Mesenteric fat pad (tissue), 1 donor: Measurements from ENCODE around the gene ANKRD39. TPM values are rescaled to one million over a fixed set of nuclear protein-coding genes. Genes with fewer than 3 reads are reported as not detected.

Source experiments
- DNase-seq: peaks from one replicate; pipeline ENCODE4 v3.0.0-alpha.2; 2020; ENCODE audit warnings: low spot score
- total RNA-seq: library from RNA; stranded (reverse); fragmentation: NEBNext Ultra II Directional; extraction: Animal tissue kit (Norgen Biotek cat#: 25700); gene quantifications from one replicate; pipeline ENCODE4 v1.2.1, GENCODE V29; 2021
- donor health status: DM: yes; HTN: yes; CAD: no.

The ANKRD39 gene
- total RNA-seq, 1 donor from 2014 or later = 10.4 TPM

DNA sequence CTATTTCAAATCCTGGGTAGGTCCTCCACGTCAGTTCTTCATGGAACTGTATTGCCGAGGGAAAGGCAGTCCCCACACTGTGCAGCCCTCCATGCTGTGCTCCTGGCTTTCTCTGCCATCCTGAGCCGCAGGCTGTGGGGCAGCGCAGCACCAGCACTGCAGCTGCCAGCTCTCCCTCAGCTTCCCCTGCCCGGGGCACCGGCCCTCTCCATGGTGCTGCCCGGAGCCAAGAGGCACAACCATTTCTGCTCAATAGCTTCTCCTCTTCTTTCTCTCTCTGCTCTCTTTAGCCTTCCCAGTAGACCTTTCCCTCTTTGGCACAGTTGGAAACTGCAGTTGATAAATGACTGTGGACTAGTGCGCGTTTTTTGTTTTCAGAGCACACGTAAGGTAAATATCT is 26.1 kb downstream of the ANKRD39 start:
- DNase-seq = no peak

GRCh38 chr2:96830044-96830562 is 27.7 kb downstream of the ANKRD39 start:
- DNase-seq = no peak

DNA sequence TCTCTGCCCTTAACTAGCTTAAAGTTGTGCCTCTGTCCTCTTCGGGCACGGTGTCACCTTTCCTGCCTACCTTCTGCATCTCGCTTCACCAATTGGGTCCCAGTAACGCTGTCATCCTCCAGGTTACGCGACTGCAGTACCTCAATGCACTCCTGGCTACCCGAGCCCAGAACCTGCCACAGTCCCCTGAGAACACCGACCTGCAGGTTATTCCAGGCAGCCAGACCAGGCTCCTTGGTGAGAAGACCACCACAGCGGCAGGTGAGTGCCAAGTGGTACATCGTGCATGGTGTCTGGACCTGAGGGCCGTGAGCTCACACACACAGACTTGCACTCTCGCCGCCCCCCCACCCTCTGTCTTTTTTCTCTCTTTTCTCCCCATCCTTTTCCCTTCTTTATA is 28.9 kb downstream of the ANKRD39 start:
- DNase-seq = no peak

- no peak for DNase-seq
These were observed 29.4 kb downstream of the ANKRD39 start for GRCh38 chr2:96828436-96828835.

DNA sequence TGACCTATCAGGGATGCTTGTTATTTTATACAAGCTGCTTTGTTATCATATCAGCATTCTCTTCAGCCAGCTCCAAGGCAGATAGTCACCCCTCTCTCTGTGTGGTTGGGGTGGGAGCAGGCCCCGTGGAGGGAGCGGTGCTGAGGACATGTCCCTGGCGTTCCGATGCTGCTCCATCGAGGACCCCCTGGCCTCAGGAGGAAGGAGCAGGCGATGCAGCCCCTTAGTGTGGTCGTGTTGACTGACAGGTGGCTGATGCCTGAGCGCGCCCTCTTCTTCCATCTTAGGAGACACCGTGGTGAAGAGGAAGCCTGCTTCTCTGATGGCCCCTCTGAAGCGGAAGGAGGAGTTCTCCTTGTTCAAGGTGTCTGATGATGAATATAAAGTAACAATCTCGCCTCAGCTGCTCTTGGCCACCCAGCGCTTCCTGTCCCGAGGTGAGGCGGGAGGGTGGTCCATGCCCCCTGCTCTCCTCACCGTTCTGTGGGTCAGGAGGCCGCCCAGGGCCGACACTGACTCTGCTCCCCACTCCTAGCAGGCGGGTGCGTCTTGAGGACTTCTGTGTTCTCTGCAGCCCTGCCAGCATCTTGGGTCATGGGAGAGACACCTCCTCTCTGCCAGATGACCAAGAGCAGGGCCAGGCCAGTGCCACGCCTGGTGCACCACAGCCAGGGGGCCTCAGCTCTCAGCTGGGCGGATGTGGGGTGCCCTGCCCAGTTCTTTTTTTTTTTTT is 31.1 kb downstream of the ANKRD39 start:
- no peak for DNase-seq

DNA sequence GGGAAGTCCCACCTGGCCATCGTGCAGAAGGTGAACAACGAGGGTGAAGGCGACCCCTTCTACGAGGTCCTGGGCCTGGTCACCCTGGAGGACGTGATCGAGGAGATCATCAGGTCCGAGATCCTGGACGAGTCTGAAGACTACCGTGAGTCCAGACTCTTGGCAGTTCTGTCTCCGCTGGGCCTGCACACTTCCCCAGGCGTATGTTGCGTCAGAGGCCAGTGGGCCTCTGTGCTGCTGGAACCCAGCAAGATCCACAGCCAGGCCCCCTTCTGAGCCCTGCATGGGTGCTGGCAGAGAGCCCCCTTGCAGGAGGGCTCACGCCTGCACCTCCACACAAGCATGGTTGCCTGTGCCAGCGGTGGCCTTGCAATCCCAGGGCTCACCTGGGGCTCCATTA is 32.8 kb downstream of the ANKRD39 start:
- no peak for DNase-seq

- no peak for DNase-seq
These were observed 33.5 kb downstream of the ANKRD39 start for GRCh38 chr2:96824079-96824870.

DNA sequence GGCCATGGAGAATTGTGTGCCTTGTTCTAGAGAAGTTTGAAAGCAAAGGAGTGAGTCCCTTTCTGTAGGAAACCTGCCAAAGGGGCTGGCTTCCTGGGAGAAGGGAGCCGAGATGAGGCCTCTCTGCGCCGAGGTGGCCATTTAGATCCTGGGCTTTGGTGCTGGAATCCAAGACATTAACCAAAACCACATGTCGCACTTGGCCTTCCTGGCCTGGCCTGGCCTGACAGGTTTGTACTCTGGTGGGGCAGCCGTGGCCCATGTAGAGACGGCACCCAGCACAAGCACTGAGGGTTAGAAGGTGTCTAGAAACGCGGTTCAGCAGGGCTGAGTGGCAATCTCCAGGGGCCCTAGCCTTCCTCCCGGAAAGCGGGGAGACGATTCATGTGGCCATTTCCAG is 34.6 kb downstream of the ANKRD39 start:
- no peak for DNase-seq

- DNase-seq = no peak
These were observed 35.0 kb downstream of the ANKRD39 start for GRCh38 chr2:96822786-96823185.

DNA sequence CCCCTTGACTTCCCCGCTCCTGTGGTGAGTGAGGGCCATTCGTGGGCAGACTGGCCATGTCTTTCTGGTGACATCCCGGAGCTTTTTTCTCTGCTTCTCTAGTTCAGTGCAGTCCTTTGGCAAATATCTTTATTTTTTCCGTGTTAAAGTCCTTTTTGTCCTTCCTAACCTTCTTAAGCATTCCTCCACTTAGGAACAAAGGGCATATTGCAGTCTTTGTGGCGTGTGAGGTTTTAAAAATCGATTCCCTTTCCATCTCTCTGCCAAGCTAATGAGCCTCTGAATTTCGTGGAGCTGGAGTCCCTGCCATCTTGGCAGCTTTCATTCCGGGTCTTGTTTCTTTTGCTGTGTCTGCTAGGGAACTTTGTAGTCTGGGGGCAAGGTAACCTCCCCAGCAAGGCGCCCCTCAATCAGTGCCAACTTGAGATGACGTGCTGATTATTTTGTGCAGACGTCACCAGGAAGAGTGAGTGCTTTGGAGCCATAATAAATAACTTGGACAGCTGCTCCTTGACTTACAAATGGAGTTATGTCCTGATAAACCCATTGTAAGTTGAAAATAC is 36.6 kb downstream of the ANKRD39 start:
- DNase-seq = no peak

GRCh38 chr2:96819876-96820511 is 37.8 kb downstream of the ANKRD39 start:
- DNase-seq = no peak

DNA sequence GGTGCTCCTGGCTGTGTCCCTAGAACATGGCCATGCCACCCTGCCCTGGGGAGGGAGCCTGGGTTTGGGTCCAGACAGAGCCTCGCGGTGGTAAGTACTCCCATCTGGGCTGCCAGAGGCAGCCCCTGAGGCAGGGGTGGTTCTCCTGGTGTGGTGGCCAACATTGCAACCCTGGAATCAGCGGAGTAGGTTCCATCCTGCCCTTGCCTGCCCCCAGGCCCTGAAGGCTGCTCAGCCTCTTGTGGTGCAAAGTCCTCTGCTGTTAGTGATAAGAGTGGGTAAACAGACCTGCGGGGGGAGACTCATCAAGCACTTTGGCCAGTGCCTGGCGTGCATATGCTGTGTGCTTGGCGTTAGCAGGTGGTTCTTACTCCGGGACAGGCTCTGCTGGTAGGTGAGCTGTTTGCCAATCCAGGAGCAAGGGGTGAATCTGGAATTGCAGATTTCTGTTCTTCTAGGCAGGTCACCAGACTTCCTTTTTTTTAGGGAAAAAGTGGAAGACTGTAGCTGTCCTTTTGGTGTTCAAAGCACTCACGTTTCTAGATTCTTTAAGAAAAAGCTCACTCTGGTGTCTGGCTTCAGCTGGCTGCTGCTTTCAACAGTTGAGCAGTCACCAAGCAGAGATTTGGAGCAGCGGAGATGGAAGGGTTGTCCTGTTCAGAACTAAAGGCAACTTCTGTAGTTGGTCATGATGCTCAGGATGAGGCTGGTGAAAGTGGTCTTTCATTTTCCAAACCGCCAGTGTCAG is 38.5 kb downstream of the ANKRD39 start:
- no peak for DNase-seq

GRCh38 chr2:96817882-96818281 is 39.9 kb downstream of the ANKRD39 start:
- DNase-seq = no peak

DNA sequence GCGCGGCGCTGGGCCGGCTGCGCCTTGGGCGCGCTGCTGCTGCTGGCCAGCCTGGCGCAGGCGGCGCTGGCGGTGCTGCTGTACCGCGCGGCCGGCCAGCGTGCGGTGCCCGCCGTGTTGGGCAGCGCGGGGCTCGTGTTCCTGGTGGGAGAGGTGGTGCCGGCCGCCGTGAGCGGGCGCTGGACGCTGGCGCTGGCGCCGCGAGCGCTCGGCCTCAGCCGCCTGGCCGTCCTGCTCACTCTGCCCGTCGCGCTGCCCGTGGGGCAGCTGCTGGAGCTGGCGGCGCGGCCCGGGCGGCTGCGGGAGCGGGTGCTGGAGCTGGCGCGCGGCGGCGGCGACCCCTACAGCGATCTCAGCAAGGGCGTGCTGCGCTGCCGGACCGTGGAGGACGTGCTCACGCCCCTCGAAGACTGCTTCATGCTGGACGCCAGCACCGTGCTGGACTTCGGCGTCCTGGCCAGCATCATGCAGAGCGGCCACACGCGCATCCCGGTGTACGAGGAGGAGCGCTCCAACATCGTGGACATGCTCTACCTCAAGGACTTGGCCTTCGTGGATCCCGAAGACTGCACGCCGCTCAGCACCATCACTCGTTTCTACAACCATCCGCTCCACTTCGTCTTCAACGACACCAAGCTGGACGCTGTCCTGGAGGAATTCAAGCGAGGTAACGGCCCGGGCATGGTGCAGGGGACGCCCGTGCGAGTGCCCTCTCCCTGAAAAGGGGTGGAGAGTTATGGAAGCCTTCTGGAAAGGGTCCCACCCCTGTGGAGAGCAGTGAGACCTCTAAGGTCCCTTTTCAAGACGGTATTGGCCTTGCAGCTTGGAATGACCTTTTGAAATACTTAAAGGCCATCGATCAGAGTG is 40.7 kb downstream of the ANKRD39 start:
- no peak for DNase-seq

DNA sequence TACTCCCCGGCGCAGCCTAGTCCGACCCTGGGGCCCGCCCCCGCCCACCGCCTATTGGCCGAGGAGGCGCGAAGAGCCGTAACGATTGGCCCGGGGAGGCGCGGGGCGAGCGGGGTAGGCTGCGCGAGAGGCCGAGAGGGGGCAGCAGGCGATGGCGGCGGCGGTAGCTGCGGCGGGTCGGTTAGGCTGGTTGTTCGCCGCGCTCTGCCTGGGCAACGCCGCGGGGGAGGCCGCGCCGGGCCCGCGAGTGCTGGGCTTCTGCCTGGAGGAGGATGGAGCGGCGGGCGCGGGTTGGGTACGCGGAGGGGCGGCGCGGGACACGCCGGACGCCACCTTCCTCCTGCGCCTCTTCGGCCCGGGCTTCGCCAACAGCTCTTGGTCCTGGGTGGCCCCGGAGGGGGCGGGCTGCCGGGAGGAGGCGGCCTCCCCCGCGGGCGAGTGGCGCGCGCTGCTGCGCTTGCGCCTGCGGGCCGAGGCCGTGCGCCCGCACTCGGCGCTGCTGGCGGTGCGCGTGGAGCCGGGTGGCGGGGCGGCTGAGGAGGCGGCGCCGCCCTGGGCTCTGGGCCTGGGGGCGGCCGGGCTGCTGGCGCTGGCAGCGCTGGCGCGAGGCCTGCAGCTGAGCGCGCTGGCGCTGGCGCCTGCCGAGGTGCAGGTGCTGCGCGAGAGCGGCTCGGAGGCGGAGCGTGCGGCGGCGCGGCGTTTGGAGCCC is 41.5 kb downstream of the ANKRD39 start, which contains the start of gene CNNM3:
Gene CNNM3, plus strand, starts transcription at position 142 of the 709 bp plus-strand sequence. Its CDS starts 10 bp downstream, at position 152.
- DNase-seq = peak; percentile 99

DNA sequence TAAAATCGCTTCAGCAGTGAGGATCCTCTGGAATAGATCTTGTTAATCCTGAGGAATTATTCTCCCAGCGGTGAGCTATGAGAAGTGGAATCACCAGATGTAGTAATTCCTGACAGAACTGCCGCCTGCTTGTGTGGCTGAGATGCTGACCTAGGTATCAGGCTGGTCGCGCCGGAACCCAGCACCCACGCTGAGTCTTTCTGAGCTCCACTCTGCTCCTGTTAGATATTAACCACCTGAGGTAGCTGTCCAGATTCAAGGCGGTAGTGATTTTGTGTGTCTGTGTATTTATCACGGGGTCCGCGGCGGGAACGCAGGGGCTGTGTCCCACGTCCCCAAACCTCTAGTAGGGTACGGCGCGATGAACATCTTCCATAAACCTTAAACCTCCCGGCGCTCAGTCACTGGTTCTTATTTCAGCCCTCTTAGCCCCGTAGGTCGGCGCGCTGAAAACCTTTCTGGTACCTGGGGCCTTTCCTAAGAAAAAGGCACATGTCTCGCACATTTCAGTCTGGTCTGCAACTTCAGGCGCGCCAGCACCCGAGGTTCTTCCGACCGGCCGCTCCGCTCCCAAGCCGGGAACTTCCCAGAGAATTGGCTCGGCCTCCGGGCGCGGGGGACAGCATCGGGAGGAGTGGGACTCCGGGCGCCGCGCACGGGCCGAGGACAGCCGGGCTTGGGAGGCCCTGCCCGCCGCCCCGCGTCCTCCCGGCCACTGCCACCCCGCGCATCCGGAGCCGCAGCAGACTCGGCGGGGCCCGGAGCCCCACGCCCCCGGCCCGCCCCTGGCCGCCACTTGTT is 42.3 kb downstream of the ANKRD39 start:
- no peak for DNase-seq

GRCh38 chr2:96813656-96814055 is 44.2 kb downstream of the ANKRD39 start:
- no peak for DNase-seq

DNA sequence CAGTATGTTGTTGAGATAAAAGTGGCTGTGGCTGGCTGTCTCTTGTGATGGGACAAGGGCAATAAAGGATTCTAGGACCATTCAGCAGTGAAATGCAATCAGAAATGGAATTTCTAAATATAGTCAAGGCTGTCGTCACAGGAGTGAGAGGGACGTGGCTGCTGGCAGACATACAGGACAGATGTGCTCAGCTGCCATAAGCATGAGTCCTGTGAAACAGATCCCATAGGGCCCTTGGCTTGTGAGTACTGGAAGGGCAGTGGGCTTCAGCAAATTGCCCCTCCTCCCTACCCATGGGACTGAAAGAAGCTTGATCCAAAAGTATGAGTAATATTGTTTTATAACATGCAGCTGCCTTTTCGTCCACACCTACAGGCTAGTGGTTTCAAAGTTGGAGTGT is 45.9 kb downstream of the ANKRD39 start:
- no peak for DNase-seq
